DOHH2 (cell line): ENCODE data around the gene FAM171A1.

Source experiments
- CTCF ChIP-seq: fragments of 200-600 bp; sonication (generic); IDR thresholded peaks from one replicate; pipeline ENCODE4 v1.5.1; 2014; ENCODE audit warnings: antibody characterized with exemption, mild to moderate bottlenecking, low read depth, low read length; ENCODE audit not compliant: poor library complexity, severe bottlenecking
- EZH2phosphoT487 ChIP-seq: fragments of 200-600 bp; sonication (generic); IDR thresholded peaks from 2 replicates; pipeline ENCODE4 v1.6.1; 2017; ENCODE audit warnings: borderline replicate concordance, mild to moderate bottlenecking, antibody characterized with exemption, low read length, moderate library complexity, mixed read lengths

- TF ChIP-seq EZH2phosphoT487 (no peak), CTCF (no peak)
Measured at GRCh38 chr10:15408557-15408956, 37.5 kb upstream of the FAM171A1 start.
